HAP-1 (cell line): ENCODE results near the gene SCNN1A.

Source experiments
- DNase-seq, 2 experiments: peaks; one replicate each; pipeline ENCODE4 v3.0.0-alpha.2; 2016 to 2020; ENCODE audit warnings: low spot score in 2 of 2
- H3K27me3 ChIP-seq: fragments of 250-450 bp; sonication (Bioruptor Pico); 2 replicates; pipeline ENCODE4 v1.5.1; 2020; ENCODE audit warnings: low read depth, mild to moderate bottlenecking, moderate library complexity
- H3K36me3 ChIP-seq: fragments of 250-450 bp; sonication (Bioruptor Pico); replicated peaks from 2 replicates; pipeline ENCODE4 v1.5.1; 2020; ENCODE audit warnings: mild to moderate bottlenecking
- H3K4me1 ChIP-seq: fragments of 250-450 bp; sonication (Bioruptor Pico); 2 replicates; pipeline ENCODE4 v1.5.1; 2020; ENCODE audit warnings: mild to moderate bottlenecking
- H3K4me3 ChIP-seq: fragments of 250-450 bp; sonication (Bioruptor Pico); 2 replicates; pipeline ENCODE4 v1.5.1; 2020; ENCODE audit warnings: mild to moderate bottlenecking, moderate library complexity
- H3K9me3 ChIP-seq: fragments of 250-450 bp; sonication (Bioruptor Pico); 2 replicates; pipeline ENCODE4 v1.5.1; 2020; ENCODE audit warnings: mild to moderate bottlenecking, moderate library complexity
- in situ Hi-C: fragments of 300-500 bp; cut with MboI; formaldehyde crosslinking; loops from 3 replicates; pipeline ENCODE4 v1.14.3; 2020; ENCODE audit warnings: low sequenced_read_pairs, inconsistent platforms, mixed read lengths

SCNN1A gene

DNA sequence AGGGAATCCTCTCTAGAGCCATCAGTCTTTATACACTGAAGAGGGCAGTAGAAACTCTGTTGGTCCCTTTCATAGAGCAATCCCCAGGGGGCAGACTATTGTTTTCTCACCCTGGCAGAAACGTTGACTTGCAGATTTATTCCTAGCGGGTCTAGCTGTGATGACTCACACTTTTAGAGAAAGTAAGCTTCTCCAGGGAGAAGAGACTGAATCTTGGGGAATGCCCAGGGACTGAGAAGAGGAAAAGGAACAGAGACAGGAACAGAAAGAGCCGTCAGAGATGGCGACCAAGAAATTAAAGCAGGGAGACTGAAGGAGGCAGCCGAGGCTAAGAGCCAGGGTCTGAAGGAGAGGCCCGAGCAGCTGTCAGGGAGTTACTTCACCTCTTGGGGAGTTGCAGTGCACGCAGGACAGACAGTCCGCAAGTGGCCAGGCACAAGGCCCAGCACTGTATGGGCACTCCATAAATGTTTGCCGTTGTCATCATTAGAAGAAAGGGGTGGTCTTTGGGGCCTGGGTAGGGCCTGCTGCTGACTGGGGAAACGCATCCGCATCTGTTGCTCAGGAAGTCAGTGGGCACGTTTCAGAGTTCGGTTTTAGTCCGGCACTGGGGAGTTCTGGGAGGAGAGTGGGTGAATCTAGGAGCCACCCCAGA lies 51.9 kb downstream of the SCNN1A start:
- peaks cover 14% of the 10 kb centered on the region for H3K4me1 ChIP-seq
- in situ Hi-C loops: no loop called here
- DNase-seq: peak; percentile 96 to 98
- peaks cover 4% of the 10 kb centered on the region; the same call in 1 of the 2 replicates for H3K36me3 ChIP-seq
- H3K9me3 ChIP-seq: no peaks in the 10 kb centered on the region
- H3K27me3 ChIP-seq: no peaks in the 10 kb centered on the region
- no peak overlapping the region for H3K4me3 ChIP-seq

DNA sequence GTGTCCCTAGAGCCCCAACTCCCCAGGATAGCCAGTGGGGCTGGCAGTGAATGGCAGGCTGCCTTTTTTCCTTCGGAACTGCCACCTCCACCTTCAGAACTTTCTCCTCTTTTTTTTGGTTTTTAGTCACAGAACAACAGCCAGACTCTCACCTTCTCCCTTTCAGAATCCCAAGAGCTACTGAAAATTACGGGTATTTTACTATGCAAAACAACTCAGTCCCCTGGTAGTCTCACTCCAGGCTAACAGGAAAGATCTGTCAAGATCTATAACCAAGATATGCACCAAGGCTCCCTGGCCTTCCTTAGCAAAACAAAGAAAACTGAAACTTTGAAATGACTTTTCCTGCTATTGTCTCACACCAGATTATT lies 52.4 kb downstream of the SCNN1A start:
- in situ Hi-C loops: no loop called here
- peaks cover 14% of the 10 kb centered on the region for H3K4me1 ChIP-seq
- no peaks in the 10 kb centered on the region for H3K9me3 ChIP-seq
- DNase-seq: no peak
- no peaks in the 10 kb centered on the region for H3K27me3 ChIP-seq
- H3K4me3 ChIP-seq: no peak overlapping the region
- no peaks in the 10 kb centered on the region for H3K36me3 ChIP-seq

DNA sequence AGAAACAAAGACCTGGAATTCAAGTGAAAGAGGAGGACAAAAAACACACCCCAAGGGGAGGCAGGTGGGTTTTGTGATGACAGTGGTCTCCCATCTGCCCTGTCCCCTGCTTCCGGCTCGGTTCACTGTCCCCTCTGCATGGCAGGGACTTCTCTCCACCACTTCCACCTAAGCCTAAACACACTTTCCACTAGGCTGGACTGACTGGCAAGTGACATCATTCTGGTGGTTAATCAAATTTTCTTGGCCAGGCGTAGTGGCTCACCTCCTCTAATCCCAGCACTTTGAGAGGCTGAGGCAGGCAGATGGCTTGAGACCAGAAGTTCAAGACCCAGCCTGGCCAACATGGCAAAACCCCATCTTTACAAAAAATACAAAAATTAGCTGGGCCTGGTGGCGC lies 53.0 kb downstream of the SCNN1A start:
- DNase-seq: no peak
- Histone ChIP-seq H3K9me3 (no peaks in the 10 kb centered on the region), H3K27me3 (no peaks in the 10 kb centered on the region), H3K36me3 (no peaks in the 10 kb centered on the region), H3K4me1 (peaks cover 14% of the 10 kb centered on the region), H3K4me3 (no peak overlapping the region)
- in situ Hi-C loops: no loop called here

DNA sequence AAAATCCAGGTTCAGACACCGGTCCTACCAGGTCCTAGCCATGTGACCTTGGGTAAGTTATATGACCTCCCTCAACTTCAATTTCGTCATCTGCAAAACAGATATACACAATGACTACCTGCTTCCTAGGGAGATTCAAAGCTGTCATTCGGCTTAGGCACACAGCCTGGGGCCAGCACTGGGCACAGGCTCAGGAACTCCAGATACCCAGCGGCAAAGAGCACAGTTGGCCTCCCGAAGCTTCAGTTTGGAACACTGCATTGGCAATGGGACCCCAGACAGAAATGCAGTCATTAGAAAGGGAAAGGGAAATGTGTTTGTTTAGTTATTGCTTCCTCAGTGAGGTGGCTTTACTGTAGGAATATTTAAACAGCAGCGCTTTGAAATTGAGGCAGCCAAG lies 53.5 kb downstream of the SCNN1A start:
- in situ Hi-C loops: no loop called here
- no peak overlapping the region for H3K4me3 ChIP-seq
- DNase-seq: no peak
- H3K9me3 ChIP-seq: no peaks in the 10 kb centered on the region
- no peaks in the 10 kb centered on the region for H3K36me3 ChIP-seq
- H3K27me3 ChIP-seq: no peaks in the 10 kb centered on the region
- peaks cover 14% of the 10 kb centered on the region for H3K4me1 ChIP-seq

DNA sequence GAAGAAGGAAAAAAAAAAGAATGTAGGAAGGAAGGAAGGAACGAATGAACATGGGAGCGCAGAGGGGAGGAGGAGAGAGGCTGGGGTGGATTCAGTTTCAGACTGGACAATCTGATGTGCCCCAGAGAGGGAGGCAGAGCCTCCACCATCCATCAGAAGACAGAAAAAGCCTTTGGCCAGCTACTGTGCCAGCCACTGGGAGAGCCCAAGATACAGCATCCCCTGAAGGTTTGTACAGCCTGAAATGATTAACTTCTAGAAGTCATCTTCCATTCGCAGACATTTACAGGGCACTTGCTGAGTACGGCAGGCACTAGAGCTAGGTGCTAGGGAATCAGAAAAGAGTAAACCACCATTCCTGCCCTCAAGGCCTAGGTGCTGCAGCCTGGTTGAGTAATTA lies 55.9 kb downstream of the SCNN1A start:
- in situ Hi-C loops: no loop called here

DNA sequence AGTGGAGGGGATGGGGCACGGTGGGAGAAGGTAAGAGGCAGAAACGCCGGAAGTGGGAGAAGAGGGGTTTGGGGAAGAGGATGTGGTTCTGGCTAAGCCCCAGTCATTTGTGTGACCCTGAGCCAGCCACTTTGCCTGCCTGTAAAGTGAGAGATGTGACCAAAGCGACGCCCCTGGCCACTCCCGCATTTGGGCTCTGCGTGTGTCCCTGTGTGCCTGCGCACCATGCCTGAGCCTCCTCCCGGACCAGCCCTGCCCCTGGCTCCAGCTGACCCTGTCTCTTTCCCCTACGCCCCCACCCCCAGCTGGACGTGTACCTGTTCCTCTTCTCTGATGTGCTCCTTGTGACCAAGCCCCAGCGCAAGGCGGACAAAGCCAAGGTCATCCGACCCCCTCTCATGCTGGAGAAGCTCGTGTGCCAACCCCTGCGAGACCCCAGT lies 56.9 kb downstream of the SCNN1A start:
- no peak for DNase-seq
- in situ Hi-C loops: no loop called here
- Histone ChIP-seq H3K9me3 (no peaks in the 10 kb centered on the region), H3K4me3 (no peak overlapping the region), H3K27me3 (no peaks in the 10 kb centered on the region), H3K4me1 (peaks cover 9% of the 10 kb centered on the region), H3K36me3 (no peaks in the 10 kb centered on the region)

More for the DNA sequence above, 55.9 kb downstream of the SCNN1A start:
- Histone ChIP-seq H3K36me3 (no peaks in the 10 kb centered on the region), H3K27me3 (no peaks in the 10 kb centered on the region), H3K9me3 (no peaks in the 10 kb centered on the region), H3K4me3 (no peak overlapping the region), H3K4me1 (peaks cover 14% of the 10 kb centered on the region)
- no peak for DNase-seq

DNA sequence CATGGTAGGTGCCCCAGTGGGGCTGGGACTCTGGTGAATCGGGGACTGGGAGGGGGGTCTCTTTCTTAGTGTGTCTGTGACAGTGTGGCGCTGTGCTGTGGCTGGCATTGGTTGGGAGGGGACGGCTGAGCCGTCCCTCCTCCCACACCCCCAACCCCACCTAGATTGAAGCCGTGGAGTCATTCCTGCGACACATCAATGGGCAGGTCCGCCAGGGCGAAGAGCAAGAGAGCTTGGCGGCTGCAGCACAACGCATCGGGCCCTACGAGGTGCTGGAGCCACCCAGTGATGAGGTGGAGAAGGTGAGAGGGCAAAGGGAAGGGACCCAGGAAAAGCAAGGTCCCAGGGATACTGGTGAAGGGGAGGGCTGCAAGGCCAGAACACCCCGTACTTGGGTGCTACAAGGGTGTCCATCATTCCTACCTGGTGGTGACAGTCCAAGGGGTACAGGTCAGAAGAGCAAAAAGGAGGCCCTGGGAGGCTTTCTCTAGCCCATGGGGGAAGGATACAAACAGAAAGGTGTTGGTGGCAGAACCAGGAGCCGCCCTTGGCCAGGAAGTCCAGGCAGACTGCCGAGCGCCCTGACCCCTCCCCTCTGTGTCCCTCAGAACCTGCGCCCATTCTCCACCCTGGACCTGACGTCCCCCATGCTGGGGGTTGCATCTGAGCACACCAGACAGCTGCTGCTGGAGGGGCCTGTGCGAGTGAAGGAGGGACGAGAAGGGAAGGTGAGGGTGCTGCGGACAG lies 57.5 kb downstream of the SCNN1A start:
- Histone ChIP-seq H3K9me3 (no peaks in the 10 kb centered on the region), H3K4me3 (no peak overlapping the region), H3K36me3 (no peaks in the 10 kb centered on the region), H3K27me3 (no peaks in the 10 kb centered on the region), H3K4me1 (peaks cover 7% of the 10 kb centered on the region)
- no peak for DNase-seq
- in situ Hi-C loops: no loop called here

DNA sequence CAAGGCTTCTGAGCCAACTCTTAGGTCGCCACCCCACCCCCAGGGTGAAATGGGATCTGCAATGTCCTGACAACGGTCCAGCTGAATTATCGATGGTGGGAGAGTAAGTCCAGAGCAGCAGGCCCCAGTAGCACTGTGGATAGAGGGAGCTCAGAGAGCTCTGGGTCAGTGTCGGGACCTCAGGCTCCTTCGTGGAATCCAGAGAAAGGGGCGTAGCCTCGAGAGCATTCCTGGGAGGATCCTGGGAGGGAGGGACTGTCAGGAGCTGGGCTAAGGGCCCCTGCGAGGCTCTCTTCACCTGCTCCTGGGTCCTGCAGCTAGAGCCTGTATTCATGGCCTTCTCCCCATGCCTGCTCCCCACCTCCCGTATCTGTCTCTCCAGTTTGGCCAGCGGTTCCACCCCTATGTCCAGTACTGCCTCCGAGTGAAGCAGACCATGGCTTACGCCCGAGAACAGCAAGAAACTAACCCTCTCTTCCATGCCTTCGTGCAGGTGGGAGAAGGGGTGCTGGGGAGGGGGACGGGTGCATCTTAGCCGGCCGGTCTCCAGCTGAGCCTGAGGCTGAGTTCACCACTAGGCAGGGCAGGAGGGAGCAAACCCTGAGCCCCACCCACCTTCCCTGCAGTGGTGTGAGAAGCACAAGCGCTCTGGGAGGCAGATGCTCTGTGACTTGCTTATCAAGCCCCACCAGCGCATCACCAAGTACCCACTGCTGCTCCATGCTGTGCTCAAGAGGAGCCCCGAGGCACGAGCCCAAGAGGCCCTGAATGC lies 58.3 kb downstream of the SCNN1A start:
- DNase-seq: no peak
- in situ Hi-C loops: no loop called here
- H3K27me3 ChIP-seq: no peaks in the 10 kb centered on the region
- H3K4me1 ChIP-seq: no peaks in the 10 kb centered on the region; the same call in 1 of the 2 replicates
- no peaks in the 10 kb centered on the region for H3K9me3 ChIP-seq
- H3K4me3 ChIP-seq: no peak overlapping the region
- H3K36me3 ChIP-seq: no peaks in the 10 kb centered on the region

DNA sequence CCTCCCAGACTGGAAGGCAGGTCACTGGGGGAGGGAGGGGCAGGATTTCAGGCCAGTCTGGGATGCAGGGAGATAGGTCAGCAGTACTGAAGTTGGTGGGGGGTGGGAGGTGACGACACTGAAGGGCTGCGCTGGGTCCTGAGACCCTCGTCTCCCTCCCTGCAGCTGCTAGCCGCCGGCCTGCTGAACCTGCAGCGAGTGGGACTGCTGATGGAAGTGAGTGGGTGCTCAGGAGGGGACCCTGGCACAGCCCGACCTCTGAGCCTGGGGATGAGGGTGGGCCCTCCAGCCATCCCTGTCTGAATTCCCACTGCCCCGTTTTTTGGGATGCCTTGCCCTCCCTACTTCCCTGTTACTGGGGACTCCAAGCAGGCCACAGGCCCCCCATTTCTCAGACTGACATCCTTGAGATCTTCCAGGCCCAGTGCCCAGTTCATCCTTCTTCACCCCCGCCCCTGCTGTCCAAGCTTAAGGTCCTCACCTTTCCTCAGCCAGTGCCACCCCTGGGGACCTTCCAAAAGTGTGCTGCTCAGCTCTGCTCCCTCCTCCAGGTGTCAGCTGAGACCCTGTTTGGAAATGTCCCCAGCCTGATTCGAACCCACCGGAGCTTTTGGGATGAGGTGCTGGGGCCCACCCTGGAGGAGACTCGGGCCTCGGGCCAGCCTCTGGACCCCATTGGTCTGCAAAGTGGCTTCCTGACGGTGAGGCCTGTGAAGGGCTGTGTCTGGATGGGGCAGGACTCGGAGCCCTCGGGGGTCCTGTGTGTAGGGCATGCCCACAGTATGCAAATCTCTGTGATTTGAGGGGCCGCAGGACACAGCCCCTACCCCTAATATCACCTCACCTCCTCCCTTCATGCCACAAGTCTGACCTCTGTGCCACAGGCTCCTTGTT lies 59.4 kb downstream of the SCNN1A start:
- Histone ChIP-seq H3K36me3 (no peaks in the 10 kb centered on the region), H3K27me3 (no peaks in the 10 kb centered on the region), H3K4me1 (no peaks in the 10 kb centered on the region), H3K9me3 (no peaks in the 10 kb centered on the region), H3K4me3 (no peak overlapping the region)
- no peak for DNase-seq
- in situ Hi-C loops: no loop called here

DNA sequence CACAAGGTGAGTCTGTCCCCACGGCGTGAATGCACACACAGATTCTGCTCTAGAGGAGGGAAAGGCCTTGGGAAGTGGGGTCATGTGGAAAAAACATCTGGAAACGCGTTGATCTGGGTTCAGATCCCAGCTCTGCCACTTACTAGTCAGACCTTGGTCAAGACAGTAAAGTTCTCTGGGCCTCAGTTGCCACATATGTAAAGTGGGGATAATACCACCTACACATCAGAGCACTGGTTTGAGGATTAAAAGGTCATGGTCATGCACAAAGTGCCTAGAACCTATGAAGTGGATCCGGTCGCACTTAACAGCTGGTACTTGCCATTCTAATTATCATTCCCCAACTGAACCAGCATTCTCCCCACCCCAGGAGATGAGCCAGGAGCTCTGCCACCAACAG lies 60.2 kb downstream of the SCNN1A start:
- H3K9me3 ChIP-seq: no peaks in the 10 kb centered on the region
- H3K4me3 ChIP-seq: no peak overlapping the region
- no peaks in the 10 kb centered on the region for H3K27me3 ChIP-seq
- no peak for DNase-seq
- in situ Hi-C loops: no loop called here
- H3K36me3 ChIP-seq: no peaks in the 10 kb centered on the region
- H3K4me1 ChIP-seq: no peaks in the 10 kb centered on the region

DNA sequence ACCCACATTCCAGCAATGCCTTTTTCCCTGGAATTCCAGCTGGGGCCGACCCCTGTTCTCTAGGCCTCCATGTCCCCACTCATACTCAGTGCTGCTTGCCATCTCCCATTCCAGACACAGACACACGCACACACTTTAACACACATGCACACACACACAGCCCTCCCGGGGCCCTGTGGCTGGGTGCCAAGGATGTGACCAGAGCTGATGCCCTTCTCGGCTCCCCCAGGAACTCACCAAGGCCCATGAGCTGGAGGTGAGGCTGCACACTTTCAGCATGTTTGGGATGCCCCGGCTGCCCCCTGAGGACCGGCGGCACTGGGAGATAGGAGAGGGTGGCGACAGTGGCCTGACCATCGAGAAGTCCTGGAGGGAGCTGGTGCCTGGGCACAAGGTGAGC lies 60.6 kb downstream of the SCNN1A start:
- DNase-seq: no peak
- Histone ChIP-seq H3K9me3 (no peaks in the 10 kb centered on the region), H3K4me1 (no peaks in the 10 kb centered on the region), H3K4me3 (no peak overlapping the region), H3K36me3 (no peaks in the 10 kb centered on the region), H3K27me3 (no peaks in the 10 kb centered on the region)
- in situ Hi-C loops: no loop called here

DNA sequence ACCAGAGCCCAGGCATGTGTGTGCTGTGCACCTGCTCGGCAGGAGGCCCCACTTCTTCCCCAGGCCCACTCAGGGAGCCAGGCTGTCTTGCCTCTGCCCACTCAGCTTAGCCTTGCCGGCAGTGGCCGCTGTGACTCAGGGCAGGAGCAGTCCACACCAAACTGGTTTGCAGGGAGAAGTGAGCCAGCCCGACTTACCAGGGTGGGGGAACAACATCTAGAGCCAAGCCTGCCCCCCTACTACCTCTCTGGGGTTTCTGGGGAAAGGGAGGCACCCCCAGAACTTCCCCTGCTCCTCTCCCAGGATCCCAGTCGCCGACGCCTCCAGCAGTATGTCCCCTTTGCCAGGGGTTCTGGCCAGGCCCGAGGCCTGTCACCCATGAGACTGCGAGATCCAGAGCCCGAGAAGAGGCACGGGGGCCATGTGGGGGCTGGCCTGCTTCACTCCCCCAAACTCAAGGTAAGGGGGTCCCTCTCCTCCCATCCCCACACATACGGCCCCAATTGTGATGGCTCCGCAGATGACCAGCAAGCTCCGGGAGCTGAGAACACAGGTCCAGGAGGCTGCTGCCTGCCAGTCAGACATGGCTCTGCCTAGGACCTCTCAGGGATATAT lies 61.9 kb downstream of the SCNN1A start:
- in situ Hi-C loops: no loop called here

More for the DNA sequence above, 61.9 kb downstream of the SCNN1A start:
- Histone ChIP-seq H3K4me3 (no peak overlapping the region), H3K36me3 (no peaks in the 10 kb centered on the region), H3K27me3 (no peaks in the 10 kb centered on the region), H3K4me1 (no peaks in the 10 kb centered on the region), H3K9me3 (no peaks in the 10 kb centered on the region)
- DNase-seq: no peak
